SK-N-SH (cell line): Measurements from ENCODE around the gene SLC25A2. TPM values are rescaled to one million over a fixed set of nuclear protein-coding genes. Genes with fewer than 3 reads are reported as not detected.

Experiments used
- CTCF ChIA-PET: fragments of 300-600, 350-600 bp; formaldehyde crosslinking; extraction: SDS; loops from one replicate; lab custom pipeline; 2021; lab: Yijun Ruan, JAX
- POLR2A ChIA-PET: fragments of 350-600 bp; sonication (Branson Sonifier 250); formaldehyde crosslinking; extraction: SDS; loops from one replicate; lab custom pipeline; 2020; ENCODE audit warnings: antibody characterized with exemption, inconsistent platforms; lab: Yijun Ruan, JAX
- DNase-seq: peaks from one replicate; pipeline ENCODE4 v3.0.0; 2012
- H2AFZ ChIP-seq: fragments of 200-600 bp; sonication (generic); 2 replicates; pipeline ENCODE4 v1.8.1; 2016; ENCODE audit warnings: antibody characterized with exemption, mild to moderate bottlenecking, low read depth
- H3F3A ChIP-seq: fragments of 200-600 bp; sonication (generic); replicated peaks from 2 replicates; pipeline ENCODE3; 2016; ENCODE audit warnings: antibody characterized with exemption, mild to moderate bottlenecking; ENCODE audit not compliant: insufficient read depth
- H3K27ac ChIP-seq, 2 experiments: fragments of 200-500 bp in 1 of 2; fragments of 200-600 bp in 1 of 2; sonication (Bioruptor generic) in 1 of 2; sonication (generic), shearing (Covaris generic) in 1 of 2; 2 replicates each; pipeline versions ENCODE4 v1.5.1 to v1.6.1; 2014 to 2016; ENCODE audit warnings: low read depth in 2 of 2, inconsistent platforms in 1 of 2, low read length in 1 of 2, mild to moderate bottlenecking in 1 of 2, mixed read lengths in 1 of 2
- H3K27me3 ChIP-seq: fragments of 200-600 bp; sonication (generic), shearing (Covaris generic); 2 replicates; pipeline ENCODE4 v1.6.1; 2016; ENCODE audit warnings: mixed run types; ENCODE audit not compliant: insufficient read depth
- H3K36me3 ChIP-seq, 2 experiments: fragments of 200-500 bp in 1 of 2; fragments of 200-600 bp in 1 of 2; sonication (Bioruptor generic) in 1 of 2; sonication (generic) in 1 of 2; replicated peaks in 1 of 2; 2 replicates each; pipeline versions ENCODE3 to v1.5.1; 2014 to 2016; ENCODE audit warnings: low read length in 1 of 2, mild to moderate bottlenecking in 1 of 2; ENCODE audit not compliant: insufficient read depth in 2 of 2, control insufficient read depth in 1 of 2
- H3K4me1 ChIP-seq, 2 experiments: fragments of 200-500 bp in 1 of 2; fragments of 200-600 bp in 1 of 2; sonication (Bioruptor generic) in 1 of 2; sonication (generic), shearing (Covaris generic) in 1 of 2; 2 replicates each; pipeline versions ENCODE4 v1.5.1 to v1.6.1; 2014 to 2016; ENCODE audit warnings: low read depth in 1 of 2, low read length in 1 of 2, mixed run types in 1 of 2; ENCODE audit not compliant: insufficient read depth in 2 of 2, control insufficient read depth in 1 of 2
- H3K4me2 ChIP-seq: fragments of 200-600 bp; sonication (generic), shearing (Covaris generic); 2 replicates; pipeline ENCODE4 v1.6.1; 2017; ENCODE audit warnings: mixed run types
- H3K4me3 ChIP-seq, 2 experiments: fragments of 200-500 bp in 1 of 2; fragments of 200-600 bp in 1 of 2; sonication (Bioruptor generic) in 1 of 2; sonication (generic), shearing (Covaris generic) in 1 of 2; 2 replicates each; pipeline versions ENCODE4 v1.5.1 to v1.8.1; 2014 to 2016; ENCODE audit warnings: low read depth in 2 of 2, inconsistent platforms in 1 of 2, low read length in 1 of 2, mild to moderate bottlenecking in 1 of 2, mixed read lengths in 1 of 2, moderate library complexity in 1 of 2
- H3K79me2 ChIP-seq: fragments of 200-600 bp; sonication (generic); 2 replicates; pipeline ENCODE4 v1.8.1; 2017; ENCODE audit warnings: mild to moderate bottlenecking; ENCODE audit not compliant: insufficient read depth
- H3K9ac ChIP-seq: fragments of 200-600 bp; sonication (generic); 2 replicates; pipeline ENCODE4 v1.6.1; 2017; ENCODE audit warnings: mixed run types
- H3K9me2 ChIP-seq: fragments of 200-600 bp; sonication (generic); 2 replicates; pipeline ENCODE4 v1.6.1; 2017; ENCODE audit warnings: mixed run types
- H3K9me3 ChIP-seq: fragments of 200-600 bp; sonication (generic); 2 replicates; pipeline ENCODE4 v1.6.1; 2017; ENCODE audit warnings: mixed run types, mild to moderate bottlenecking, moderate library complexity
- H4K20me1 ChIP-seq: fragments of 200-600 bp; sonication (generic); 2 replicates; pipeline ENCODE4 v1.6.1; 2017; ENCODE audit warnings: mild to moderate bottlenecking, mixed run types; ENCODE audit not compliant: insufficient read depth
- EP300 ChIP-seq, 2 experiments: IDR thresholded peaks; 2 replicates each; pipeline versions ENCODE4 v1.4.0 to v1.6.1; 2012; ENCODE audit warnings: borderline replicate concordance in 1 of 2, low read depth in 1 of 2, low read length in 1 of 2
- EZH2phosphoT487 ChIP-seq: fragments of 200-600 bp; sonication (generic); IDR thresholded peaks from 2 replicates; pipeline ENCODE4 v1.6.1; 2017; ENCODE audit warnings: low read depth, mixed run types, mild to moderate bottlenecking, antibody characterized with exemption, moderate library complexity, borderline replicate concordance
- FOXM1 ChIP-seq: IDR thresholded peaks from 2 replicates; pipeline ENCODE4 v1.4.0; 2012; ENCODE audit warnings: low read depth, mild to moderate bottlenecking
- GATA2 ChIP-seq: sonication (generic); formaldehyde crosslinking; IDR thresholded peaks from 2 replicates; pipeline ENCODE4 v1.5.0; 2020; ENCODE audit warnings: mild to moderate bottlenecking, missing genetic modification reagents
- TAF1 ChIP-seq: IDR thresholded peaks from 2 replicates; pipeline ENCODE4 v1.6.1; 2012; ENCODE audit warnings: low read depth, mild to moderate bottlenecking, low read length, moderate library complexity, borderline replicate concordance
- TCF12 ChIP-seq: IDR thresholded peaks from 2 replicates; pipeline ENCODE4 v1.4.0; 2012
- YY1 ChIP-seq: IDR thresholded peaks from 2 replicates; pipeline ENCODE4 v1.4.0; 2012; ENCODE audit warnings: low read depth, mild to moderate bottlenecking
- WGBS: methylation state at CpG from one replicate; pipeline ENCODE4 v1.1.6; 2017; ENCODE audit warnings: low lambda C conversion rate; 5-methylcytosine and 5-hydroxymethylcytosine counted together
- polyA plus RNA-seq, 3 experiments: library from polyadenylated mRNA; depleted of rRNA; stranded (reverse); fragments of >200 nt; gene quantifications; 2 replicates each; pipeline ENCODE4 v1.2.3, GENCODE V29; 2012
- TF ChIP-seq, protein P1 (sequence below): fragments of 150-350 bp; IDR thresholded peaks from 2 replicates; pipeline ENCODE4 v1.6.1; 2016; ENCODE audit warnings: mild to moderate bottlenecking, low read depth, low read length
- TF ChIP-seq, protein P2 (sequence below): IDR thresholded peaks from 2 replicates; pipeline ENCODE4 v1.4.0; 2012; ENCODE audit warnings: low read depth, borderline replicate concordance

Gene SLC25A2
- polyA plus RNA-seq, 1 of the 3 experiments (the other 2 are of a cell fraction): not detected

DNA sequence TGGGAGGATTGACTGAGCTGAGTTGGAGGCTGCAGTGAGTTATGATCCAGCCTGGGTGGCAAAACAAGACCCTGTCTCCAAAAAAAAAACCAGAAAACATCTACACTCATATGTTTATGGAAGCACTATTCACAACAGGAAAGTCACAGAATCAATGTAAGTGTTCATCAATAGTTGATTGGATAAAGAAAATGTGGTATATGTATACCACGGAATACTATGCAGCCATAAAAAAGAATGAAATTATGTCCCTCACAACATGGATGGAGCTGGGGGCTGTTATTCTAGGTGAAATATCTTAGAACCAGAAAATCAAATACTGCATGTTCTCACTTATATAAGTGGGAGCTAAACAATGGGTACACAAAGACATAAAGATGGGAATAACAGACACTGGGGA, 2.8 kb upstream of the SLC25A2 start:
- CTCF ChIA-PET: interaction anchor here (0.6 kb wide), 1 partner anchor 11 kb away, joined by 3 read pairs; no protein-coding TSS in a partner anchor
- no peak overlapping the region for H3K9ac ChIP-seq
- no peak for DNase-seq
- H3K79me2 ChIP-seq: peaks cover 45% of the 10 kb centered on the region; the same call in 1 of the 2 replicates
- H3K27ac ChIP-seq: no peak overlapping the region
- H3K9me2 ChIP-seq: no peaks in the 10 kb centered on the region
- POLR2A ChIA-PET: no interaction called here
- no peaks in the 10 kb centered on the region for H3K27me3 ChIP-seq
- H3K9me3 ChIP-seq: 0 out of 2 replicates have a peak, but pooled peaks cover 8% of the 10 kb centered on the region
- H3K4me1 ChIP-seq: no peaks in the 10 kb centered on the region
- no peak overlapping the region for H3K4me3 ChIP-seq
- WGBS: 92% methylated on average over 1 of the region's 1 CpG
- H3F3A ChIP-seq: no peaks in the 10 kb centered on the region
- no peak overlapping the region for H2AFZ ChIP-seq
- TF ChIP-seq, protein P1, sequence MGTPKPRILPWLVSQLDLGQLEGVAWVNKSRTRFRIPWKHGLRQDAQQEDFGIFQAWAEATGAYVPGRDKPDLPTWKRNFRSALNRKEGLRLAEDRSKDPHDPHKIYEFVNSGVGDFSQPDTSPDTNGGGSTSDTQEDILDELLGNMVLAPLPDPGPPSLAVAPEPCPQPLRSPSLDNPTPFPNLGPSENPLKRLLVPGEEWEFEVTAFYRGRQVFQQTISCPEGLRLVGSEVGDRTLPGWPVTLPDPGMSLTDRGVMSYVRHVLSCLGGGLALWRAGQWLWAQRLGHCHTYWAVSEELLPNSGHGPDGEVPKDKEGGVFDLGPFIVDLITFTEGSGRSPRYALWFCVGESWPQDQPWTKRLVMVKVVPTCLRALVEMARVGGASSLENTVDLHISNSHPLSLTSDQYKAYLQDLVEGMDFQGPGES: no peak
- TF ChIP-seq TCF12 (no peak), FOXM1 (no peak)
- no peaks in the 10 kb centered on the region for H3K36me3 ChIP-seq
- no peak overlapping the region for H3K4me2 ChIP-seq
- H4K20me1 ChIP-seq: no peaks in the 10 kb centered on the region

DNA sequence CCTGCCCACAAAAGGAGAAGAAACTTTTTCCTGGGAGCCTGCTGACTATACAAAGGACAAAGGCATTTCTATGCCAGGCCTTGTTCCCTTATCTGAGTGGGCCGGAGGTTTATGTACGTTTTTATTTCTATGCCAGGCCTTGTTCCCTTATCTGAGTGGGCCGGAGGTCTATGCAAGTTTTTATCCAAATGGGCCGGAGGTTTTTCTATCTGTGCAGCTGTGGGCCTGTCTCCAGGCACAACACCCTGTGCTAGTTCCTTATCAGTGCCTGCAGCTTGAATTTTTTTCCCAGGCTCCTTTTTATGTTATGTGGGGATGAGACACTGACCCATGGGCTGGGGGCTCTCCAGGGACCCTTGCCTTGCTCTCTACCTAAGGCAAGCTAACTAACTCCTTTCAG, 5.5 kb downstream of the SLC25A2 start:
- H3K9me2 ChIP-seq: no peaks in the 10 kb centered on the region
- TF ChIP-seq EP300 (IDR thresholded peaks at IDR 0.05; ENCODE audit: borderline replicate concordance in 1 of 2, low read depth in 1 of 2, low read length in 1 of 2): no peak
- TF ChIP-seq GATA2 (CRISPR knock-in tag): no peak
- TF ChIP-seq YY1: no peak
- no peak for TF ChIP-seq FOXM1
- TF ChIP-seq, protein P2, sequence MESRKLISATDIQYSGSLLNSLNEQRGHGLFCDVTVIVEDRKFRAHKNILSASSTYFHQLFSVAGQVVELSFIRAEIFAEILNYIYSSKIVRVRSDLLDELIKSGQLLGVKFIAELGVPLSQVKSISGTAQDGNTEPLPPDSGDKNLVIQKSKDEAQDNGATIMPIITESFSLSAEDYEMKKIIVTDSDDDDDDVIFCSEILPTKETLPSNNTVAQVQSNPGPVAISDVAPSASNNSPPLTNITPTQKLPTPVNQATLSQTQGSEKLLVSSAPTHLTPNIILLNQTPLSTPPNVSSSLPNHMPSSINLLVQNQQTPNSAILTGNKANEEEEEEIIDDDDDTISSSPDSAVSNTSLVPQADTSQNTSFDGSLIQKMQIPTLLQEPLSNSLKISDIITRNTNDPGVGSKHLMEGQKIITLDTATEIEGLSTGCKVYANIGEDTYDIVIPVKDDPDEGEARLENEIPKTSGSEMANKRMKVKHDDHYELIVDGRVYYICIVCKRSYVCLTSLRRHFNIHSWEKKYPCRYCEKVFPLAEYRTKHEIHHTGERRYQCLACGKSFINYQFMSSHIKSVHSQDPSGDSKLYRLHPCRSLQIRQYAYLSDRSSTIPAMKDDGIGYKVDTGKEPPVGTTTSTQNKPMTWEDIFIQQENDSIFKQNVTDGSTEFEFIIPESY: no peak
- TF ChIP-seq EZH2phosphoT487: no peak
- no peak for TF ChIP-seq TAF1
- TF ChIP-seq, all 33 proteins: peak for 0
- Histone ChIP-seq H3K4me2 (no peak overlapping the region), H3K36me3 (peaks cover 0 to 4% of the 10 kb centered on the region in 2 experiments), H2AFZ (no peak overlapping the region), H3K27me3 (no peaks in the 10 kb centered on the region), H3K79me2 (peaks cover 10% of the 10 kb centered on the region; the same call in 1 of the 2 replicates), H3F3A (no peaks in the 10 kb centered on the region), H4K20me1 (no peaks in the 10 kb centered on the region), H3K4me1 (no peaks in the 10 kb centered on the region), H3K4me3 (no peak overlapping the region), H3K27ac (no peak overlapping the region), H3K9me3 (no peaks in the 10 kb centered on the region; the same call in 1 of the 2 replicates), H3K9ac (no peak overlapping the region)
- no peak for DNase-seq
- 26% methylated on average over 4 of the region's 4 CpGs for WGBS
- ChIA-PET POLR2A (no interaction called here), CTCF (interaction anchor here (1.2 to 1.5 kb wide), 2 partner anchors 22 to 26 kb away, joined by 3 read pairs; partner anchors contain the start of gene TAF7)
